COLO668 (cell line): ENCODE results near the gene BARHL1.
"Not testable (repeated sequence)": the region's sequence is repeated elsewhere in the genome, so short reads cannot be mapped to it uniquely, and the experiment has no call there.

Experiments used
- DNase-seq: peaks from one replicate; lab custom pipeline; 2025; ENCODE audit not compliant: unreplicated experiment; lab: John Stamatoyannopoulos, UW

BARHL1 gene

GRCh38 chr9:132556235-132556634 lies 26.2 kb upstream of the BARHL1 start:
- DNase-seq: no peak

- DNase-seq: no peak
Measured at GRCh38 chr9:132556714-132557113, 25.7 kb upstream of the BARHL1 start.

DNA sequence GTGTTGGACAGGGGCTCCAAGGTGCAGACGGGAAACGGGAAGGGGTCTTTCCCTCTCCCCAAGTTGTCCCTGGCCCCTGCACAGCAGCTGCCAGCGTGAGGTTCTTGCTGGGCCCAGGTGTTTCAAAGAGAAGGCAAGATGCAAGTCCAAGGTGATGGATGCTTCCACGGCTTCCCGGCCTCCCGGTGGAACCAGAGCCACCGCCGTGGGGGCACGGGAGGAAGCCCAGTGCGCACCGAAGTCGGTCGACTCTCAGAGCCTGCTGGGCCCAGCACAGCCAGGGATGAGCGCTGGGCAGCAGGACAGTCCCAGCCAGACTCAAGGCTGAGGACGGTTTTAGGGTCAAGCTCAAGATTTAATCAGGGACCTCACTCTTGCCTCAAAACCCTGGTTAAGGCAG lies 25.2 kb upstream of the BARHL1 start:
- DNase-seq: no peak

- no peak for DNase-seq
Measured at GRCh38 chr9:132559711-132560110, 22.7 kb upstream of the BARHL1 start.

- no peak for DNase-seq
Measured at GRCh38 chr9:132560616-132561202, 21.7 kb upstream of the BARHL1 start.

GRCh38 chr9:132562306-132562573 lies 20.2 kb upstream of the BARHL1 start:
- DNase-seq: no peak

GRCh38 chr9:132564526-132564925 lies 17.9 kb upstream of the BARHL1 start:
- DNase-seq: no peak

GRCh38 chr9:132568787-132569186 lies 13.6 kb upstream of the BARHL1 start:
- not testable (repeated sequence) for DNase-seq

DNA sequence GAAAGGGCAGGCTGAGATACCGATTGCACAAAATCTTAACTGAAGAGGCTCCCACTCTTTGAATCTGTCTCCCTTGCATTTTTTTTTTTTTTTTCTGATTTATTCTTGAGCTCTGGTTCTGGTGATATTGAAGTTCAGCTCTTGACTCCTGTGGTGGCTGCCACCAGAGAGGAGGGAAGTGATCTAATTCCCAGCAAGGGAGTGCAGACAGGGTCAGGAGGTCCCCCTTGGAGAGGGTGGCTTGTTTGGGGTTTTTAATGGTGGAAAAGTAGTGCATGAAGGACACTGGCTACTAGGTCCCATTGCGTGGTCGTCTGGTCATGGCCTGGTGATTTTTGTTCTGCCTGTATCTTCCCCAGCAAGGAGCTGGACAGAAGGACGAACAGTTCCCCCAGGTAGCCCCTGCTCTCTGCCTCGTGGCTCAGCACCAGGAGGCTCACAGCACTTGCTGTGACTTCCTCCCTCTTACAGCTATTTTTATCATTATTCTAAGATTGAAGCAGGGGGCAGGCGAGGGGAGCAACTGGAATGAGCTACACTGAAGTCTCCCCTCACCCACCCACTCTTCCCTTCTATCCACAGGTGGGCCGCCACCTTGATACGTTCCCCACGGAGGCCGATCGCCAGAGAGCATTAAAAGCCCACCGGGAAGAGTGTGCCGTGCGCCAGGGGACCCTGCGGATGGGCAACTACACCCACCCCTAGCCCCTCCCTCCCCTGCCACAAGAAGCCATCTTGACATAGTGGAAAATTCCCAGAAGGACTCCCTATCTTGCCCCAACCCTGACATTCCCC lies 10.4 kb upstream of the BARHL1 start:
- DNase-seq: no peak

DNA sequence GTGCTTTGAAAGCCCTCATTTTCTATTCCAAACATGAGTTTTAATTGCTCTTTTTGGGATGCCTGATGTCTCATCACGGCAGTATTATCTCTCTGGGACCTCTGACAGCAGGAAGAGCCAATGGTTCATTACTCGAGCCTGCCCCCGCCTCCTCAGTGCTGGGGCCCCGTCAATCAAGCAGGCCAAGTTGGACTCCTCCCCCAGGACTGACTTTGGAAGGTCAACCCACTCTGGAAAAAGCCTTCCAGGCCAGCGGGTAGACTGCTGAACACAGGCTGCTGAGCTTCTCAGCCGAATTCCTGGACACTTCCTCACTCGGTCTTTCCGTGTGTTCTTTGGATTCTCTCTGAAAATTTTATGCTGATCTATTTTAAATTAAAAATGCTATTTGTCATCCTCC lies 9.5 kb upstream of the BARHL1 start:
- DNase-seq: no peak

GRCh38 chr9:132575005-132575609 lies 7.3 kb upstream of the BARHL1 start:
- peak; percentile 77 for DNase-seq

DNA sequence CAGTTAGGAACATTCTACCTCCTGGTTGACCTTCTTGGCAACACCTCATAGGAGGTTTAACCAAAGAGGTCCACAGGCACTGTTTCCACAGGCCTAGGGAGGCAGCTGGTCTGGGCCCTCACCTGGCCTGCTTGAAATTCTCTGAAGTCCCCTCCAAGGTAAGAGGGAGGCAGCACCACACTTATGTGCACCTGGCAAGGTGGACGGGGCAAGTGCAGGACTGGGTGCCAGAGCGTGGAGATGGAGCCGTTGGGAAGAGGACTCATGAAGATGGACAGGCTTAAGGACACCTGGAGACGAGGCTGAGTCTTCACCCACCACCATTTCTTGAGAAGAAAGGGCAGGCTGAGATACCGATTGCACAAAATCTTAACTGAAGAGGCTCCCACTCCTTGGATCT lies 6.6 kb upstream of the BARHL1 start:
- no peak for DNase-seq

DNA sequence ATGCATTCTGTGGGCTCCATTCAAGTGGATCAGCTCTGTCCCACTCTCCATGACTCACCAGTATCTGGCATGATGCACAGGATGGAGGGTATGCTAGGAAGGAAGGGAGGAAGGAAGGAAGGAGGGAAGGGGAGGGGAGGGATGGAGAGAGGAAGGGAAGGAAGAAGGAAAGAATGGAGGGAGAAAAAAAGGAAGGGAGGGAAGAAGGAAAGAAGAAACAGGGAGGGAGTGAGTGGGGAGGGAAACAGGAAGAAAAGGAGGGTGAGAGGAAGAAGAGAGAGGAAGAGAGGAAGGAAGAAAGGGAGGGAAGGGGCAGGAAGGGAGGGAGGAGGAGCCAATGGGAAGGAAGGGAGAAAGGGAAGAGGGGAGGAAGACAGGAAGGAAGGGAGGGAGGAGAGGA lies 5.3 kb upstream of the BARHL1 start:
- no peak for DNase-seq

GRCh38 chr9:132578367-132578932 lies 4.0 kb upstream of the BARHL1 start:
- DNase-seq: no peak

DNA sequence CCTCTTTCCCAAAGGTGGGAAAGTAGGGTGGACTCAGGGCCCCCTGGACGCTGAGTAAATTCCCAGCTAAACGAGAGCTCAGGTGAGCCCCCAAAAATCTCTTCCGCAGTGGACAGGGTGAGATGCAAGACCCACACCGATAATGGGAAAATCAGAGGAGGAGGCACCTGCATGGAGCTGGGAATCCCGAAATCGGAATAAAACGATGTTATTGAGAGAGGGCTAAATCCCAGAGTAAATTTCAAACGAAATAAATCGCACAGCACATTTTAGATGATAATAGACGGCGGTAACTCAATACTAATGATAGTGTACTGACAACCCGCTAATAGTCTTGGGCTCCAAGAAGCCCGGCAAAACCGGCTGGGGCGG lies 3.0 kb upstream of the BARHL1 start:
- no peak for DNase-seq

GRCh38 chr9:132582786-132583583 lies 579 bp downstream of the BARHL1 start:
- DNase-seq: no peak

DNA sequence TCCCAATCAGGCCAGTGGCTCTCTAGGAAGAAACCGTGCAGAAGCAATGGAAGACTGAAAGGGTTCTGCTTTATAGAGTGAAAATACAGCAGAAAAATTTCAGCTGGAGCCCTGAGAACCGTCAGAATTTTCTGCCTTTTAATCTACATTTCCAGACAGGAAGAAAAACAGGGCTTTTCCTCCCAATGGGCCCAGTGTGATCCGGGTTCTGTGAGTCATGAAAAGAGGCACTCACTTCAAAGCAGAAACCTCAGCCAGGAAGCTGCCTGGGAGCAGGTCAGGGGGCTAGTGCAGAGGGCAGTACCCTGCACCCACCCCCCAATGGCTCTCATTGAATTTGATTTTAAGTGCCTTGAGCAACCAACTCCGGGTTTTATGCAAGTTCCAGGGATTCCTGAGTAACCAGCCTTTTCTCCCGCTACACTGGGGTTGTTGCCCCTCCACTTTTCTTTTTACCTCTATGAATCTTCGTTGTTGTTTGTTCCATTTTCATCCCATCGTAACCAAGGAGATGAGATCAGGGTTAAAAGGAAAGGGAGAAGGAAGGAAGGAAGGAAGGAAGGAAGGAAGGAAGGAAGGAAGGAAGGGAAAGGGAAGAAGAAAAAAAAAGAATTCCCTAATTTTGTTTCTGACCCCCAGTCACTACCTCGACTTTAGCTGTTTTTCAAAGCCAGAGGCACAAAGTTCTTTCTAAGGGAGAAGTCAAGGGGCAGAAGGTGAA lies 1.3 kb downstream of the BARHL1 start:
- no peak for DNase-seq

- DNase-seq: no peak
Measured at GRCh38 chr9:132584601-132585560, 2.5 kb downstream of the BARHL1 start.

DNA sequence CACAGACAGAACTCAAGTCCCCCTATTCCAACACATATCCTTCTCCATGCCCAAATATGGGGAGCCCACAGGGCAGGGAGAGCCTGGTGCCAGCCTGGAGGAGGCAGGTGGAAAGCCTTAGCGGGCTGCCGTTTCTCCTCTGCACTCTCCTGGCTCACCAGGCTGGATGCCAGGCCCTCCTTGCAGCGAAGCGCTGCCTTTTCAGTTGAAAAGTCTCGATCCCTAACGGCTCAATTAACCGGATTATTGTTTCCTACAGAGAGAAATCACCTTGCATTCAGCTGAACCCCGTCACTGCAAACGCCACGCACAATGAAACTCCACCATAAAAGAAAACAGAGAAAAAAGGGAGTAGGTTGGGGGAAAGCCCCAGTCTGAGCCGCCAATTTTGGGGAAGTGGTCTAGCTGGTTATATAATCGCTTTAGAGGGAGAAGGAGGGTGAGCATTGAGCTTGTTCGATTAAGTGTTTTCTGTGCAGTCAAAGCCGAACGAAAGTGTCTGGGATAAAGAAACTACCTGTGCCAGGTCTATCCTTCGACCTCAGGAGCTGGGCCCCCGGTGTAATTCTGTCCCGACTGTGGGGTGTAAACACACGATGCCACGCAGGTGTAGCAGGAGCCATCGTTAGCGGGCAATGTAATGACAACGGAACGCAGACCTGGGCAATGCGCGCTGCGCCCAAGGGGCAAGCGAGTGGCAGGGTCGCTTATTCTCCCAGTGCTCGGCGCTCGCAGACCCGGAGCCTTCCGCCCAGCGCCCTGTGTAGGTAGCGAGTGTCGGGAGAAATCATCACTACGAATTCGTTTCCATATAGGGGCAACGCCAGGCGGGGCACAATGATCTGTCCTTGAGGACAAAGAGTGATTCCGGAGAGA lies 3.8 kb downstream of the BARHL1 start:
- DNase-seq: no peak
